GM12872 (cell line): Measurements from ENCODE around the gene ABCG1.

ENCODE experiments used
- CTCF ChIP-seq: IDR thresholded peaks from 3 replicates; pipeline ENCODE4 v1.5.1; 2011; ENCODE audit warnings: low read depth, mild to moderate bottlenecking, low read length, moderate library complexity; ENCODE audit not compliant: insufficient read depth

The ABCG1 gene

GRCh38 chr21:42293649-42294272 lies 74.8 kb downstream of the ABCG1 start:
- no peak for TF ChIP-seq CTCF

GRCh38 chr21:42294273-42294880 lies 75.4 kb downstream of the ABCG1 start:
- TF ChIP-seq CTCF, result no peak

GRCh38 chr21:42295845-42296244 lies 76.9 kb downstream of the ABCG1 start:
- TF ChIP-seq CTCF, result no peak

GRCh38 chr21:42296501-42296900 lies 77.6 kb downstream of the ABCG1 start:
- no peak for TF ChIP-seq CTCF

GRCh38 chr21:42297377-42297776 lies 78.4 kb downstream of the ABCG1 start:
- TF ChIP-seq CTCF, result no peak

GRCh38 chr21:42298237-42298636 lies 79.3 kb downstream of the ABCG1 start:
- TF ChIP-seq CTCF, result no peak

- no peak for TF ChIP-seq CTCF
Observed at GRCh38 chr21:42298657-42299056, 79.7 kb downstream of the ABCG1 start.
